Gastroesophageal sphincter (tissue), 3 donors: ENCODE data around the gene CHP2.
"Not testable (repeated sequence)": the region's sequence is repeated elsewhere in the genome, so short reads cannot be mapped to it uniquely, and the experiment has no call there.

Source experiments
- CTCF ChIP-seq, 4 experiments: fragments of 200-600 bp in 2 of 4; fragments of 450-650 bp in 2 of 4; sonication (generic) in 1 of 4; IDR thresholded peaks; one replicate each; pipeline ENCODE4 v1.5.1; 2017 to 2019; ENCODE audit warnings: antibody characterized with exemption in 4 of 4, mild to moderate bottlenecking in 2 of 4, moderate library complexity in 2 of 4
- EP300 ChIP-seq: sonication (generic); formaldehyde crosslinking; IDR thresholded peaks from one replicate; pipeline ENCODE4 v1.6.1; 2017; ENCODE audit warnings: antibody characterized with exemption, mild to moderate bottlenecking
- POLR2AphosphoS5 ChIP-seq: sonication (generic); formaldehyde crosslinking; IDR thresholded peaks from one replicate; pipeline ENCODE4 v1.6.1; 2017; ENCODE audit warnings: antibody characterized with exemption

GRCh38 chr16:23722613-23723240 lies 32.1 kb upstream of the CHP2 start:
- TF ChIP-seq CTCF (IDR thresholded peaks at IDR 0.05); POLR2AphosphoS5; EP300: not testable (repeated sequence)
